NB4 (cell line): ENCODE results near the gene LCN15.
"Not testable (repeated sequence)": the region's sequence is repeated elsewhere in the genome, so short reads cannot be mapped to it uniquely, and the experiment has no call there.

Source experiments
- DNase-seq: peaks from one replicate; pipeline ENCODE4 v3.0.0; 2010; ENCODE audit warnings: low read depth
- H3K4me3 ChIP-seq: one replicate; pipeline ENCODE4 v1.5.1; 2011; ENCODE audit warnings: mild to moderate bottlenecking, low read depth, low read length, moderate library complexity
- MYC ChIP-seq: IDR thresholded peaks from 2 replicates; pipeline ENCODE4 v1.6.1; 2011; ENCODE audit warnings: low read depth, low read length
- POLR2A ChIP-seq: IDR thresholded peaks from 2 replicates; pipeline ENCODE4 v1.6.1; 2011; ENCODE audit warnings: mild to moderate bottlenecking; ENCODE audit not compliant: insufficient read length; ENCODE audit errors: extremely low read depth
- TF ChIP-seq, protein P1 (sequence below): IDR thresholded peaks from one replicate; pipeline ENCODE4 v1.5.1; 2012; ENCODE audit warnings: low read depth, low read length
- TF ChIP-seq, protein P2 (sequence below): IDR thresholded peaks from 2 replicates; pipeline ENCODE4 v1.6.1; 2011; ENCODE audit warnings: low read depth, low read length

Gene LCN15

DNA sequence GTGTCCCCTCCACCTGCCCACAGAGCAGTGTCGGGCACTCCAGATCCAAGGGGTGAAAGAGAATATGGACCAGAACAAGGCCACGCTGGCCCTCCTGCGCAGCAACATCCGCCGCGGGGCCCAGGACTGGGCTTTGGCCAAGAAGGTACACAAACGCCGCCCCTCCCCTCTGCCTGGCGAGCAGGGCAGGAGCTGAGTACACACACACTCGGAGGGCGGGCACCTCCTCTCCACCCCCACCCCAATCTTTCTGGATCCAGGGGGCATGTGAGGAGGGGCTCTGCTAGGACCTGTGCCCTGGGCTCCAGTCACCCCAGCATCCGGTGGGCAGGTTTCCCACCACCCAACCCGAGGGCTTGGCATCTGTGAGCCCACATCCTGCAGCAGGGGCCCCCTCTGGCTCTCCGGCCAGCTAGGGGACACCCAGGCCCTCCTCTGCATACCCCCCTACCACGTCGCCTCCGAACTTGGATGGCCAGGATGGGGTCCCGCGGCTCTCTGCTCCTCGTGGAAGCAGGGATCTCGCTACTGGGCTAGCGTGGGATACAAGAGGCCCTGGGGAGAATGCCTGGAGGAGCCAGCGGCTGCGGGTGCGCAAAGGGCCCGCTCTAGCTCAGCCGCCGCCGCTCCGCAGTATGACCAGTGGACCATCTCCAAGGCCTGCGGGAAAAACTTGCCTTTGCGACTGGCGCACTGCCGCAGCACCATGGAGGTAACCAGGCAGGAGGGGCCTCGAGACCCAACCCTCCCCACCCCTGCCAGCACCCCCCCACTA is 34.9 kb upstream of the LCN15 start:
- DNase-seq = no peak

DNA sequence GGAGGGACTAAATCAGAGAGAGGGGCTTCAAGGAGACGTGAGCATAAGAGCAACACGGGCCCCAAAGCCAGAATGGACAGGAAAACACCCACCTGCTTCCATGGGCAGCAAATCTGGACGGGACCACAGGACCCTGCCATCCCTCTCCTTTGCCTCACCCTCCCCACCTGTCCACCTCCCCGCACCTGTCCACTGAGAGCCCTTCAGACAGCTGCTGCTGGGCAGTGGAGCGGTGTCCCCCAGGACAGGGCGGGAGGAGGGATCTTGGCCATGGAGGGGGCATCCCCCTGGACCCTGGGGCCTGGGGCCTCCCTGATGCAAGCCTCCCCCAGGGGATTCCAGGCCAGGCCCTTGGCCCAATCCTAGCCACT is 34.4 kb upstream of the LCN15 start:
- no peak overlapping the region for H3K4me3 ChIP-seq
- TF ChIP-seq MYC = no peak
- TF ChIP-seq, protein P1, sequence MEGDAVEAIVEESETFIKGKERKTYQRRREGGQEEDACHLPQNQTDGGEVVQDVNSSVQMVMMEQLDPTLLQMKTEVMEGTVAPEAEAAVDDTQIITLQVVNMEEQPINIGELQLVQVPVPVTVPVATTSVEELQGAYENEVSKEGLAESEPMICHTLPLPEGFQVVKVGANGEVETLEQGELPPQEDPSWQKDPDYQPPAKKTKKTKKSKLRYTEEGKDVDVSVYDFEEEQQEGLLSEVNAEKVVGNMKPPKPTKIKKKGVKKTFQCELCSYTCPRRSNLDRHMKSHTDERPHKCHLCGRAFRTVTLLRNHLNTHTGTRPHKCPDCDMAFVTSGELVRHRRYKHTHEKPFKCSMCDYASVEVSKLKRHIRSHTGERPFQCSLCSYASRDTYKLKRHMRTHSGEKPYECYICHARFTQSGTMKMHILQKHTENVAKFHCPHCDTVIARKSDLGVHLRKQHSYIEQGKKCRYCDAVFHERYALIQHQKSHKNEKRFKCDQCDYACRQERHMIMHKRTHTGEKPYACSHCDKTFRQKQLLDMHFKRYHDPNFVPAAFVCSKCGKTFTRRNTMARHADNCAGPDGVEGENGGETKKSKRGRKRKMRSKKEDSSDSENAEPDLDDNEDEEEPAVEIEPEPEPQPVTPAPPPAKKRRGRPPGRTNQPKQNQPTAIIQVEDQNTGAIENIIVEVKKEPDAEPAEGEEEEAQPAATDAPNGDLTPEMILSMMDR = no peak
- TF ChIP-seq POLR2A = no peak
- TF ChIP-seq, protein P2, sequence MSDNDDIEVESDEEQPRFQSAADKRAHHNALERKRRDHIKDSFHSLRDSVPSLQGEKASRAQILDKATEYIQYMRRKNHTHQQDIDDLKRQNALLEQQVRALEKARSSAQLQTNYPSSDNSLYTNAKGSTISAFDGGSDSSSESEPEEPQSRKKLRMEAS = no peak
- DNase-seq = no peak

More for the DNA sequence above, 34.9 kb upstream of the LCN15 start:
- no peak overlapping the region for H3K4me3 ChIP-seq
- TF ChIP-seq, protein P2 = no peak
- TF ChIP-seq POLR2A (no peak), MYC (no peak)
- TF ChIP-seq, protein P1 = no peak

DNA sequence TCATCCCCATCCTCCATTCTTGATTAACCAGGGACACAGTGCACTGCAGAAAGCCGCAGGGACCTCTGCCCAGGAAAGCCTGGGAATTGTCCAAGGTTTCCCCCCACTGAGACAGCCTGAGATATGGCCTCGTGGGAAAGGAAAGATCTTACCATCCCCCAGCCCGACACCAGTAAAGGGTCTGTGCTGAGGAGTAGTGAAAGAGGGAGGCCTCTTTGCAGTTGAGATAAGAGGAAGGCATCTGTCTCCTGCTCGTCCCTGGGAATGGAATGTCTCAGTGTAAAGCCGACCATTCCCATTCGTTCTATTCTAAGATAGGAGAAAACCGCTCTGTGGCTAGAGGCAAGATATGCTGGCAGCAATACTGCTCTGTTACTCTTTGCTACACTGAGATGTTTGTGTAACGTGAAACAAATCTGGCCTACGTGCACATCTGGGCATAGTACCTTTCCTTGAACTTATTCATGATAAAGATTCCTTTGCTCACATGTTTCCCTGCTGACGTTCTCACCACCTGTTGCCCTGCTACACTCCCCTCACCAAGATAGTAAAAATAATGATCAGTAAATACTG is 32.5 kb upstream of the LCN15 start:
- not testable (repeated sequence) for DNase-seq

DNA sequence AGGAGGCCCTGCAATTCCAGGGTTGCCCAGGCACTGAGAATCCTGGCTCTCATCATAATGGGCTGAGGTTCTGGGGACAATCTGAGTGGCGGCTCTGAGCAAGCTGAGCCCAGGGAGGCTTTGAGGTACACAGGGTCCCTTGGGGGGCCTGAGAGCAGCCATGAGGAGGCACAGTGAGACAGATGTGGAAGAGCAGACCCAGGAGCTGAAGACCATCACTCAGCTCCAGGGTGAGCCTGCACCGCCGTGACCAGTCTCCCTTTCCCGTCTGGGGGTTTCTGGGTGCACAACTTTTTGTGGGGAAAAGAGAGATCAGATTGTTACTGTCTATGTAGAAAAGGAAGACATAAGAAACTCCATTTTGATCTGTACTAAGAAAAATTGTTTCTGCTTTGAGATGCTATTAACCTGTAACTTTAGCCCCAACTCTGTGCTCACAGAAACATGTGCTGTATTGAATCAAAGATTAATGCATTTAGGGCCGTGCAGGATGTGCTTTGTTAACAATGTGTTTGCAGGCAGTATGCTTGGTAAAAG is 32.0 kb upstream of the LCN15 start, which contains the start of gene CCDC183:
Gene CCDC183 (plus strand): TSS at position 101 of the 537 bp plus-strand sequence. CDS start 60 bp downstream, at position 161.
- no peak for DNase-seq
- TF ChIP-seq, protein P1 = no peak
- TF ChIP-seq POLR2A (no peak), MYC (no peak)
- TF ChIP-seq, protein P2 = no peak
- H3K4me3 ChIP-seq = no peak within 1 kb of the TSS

More for the DNA sequence above, 32.5 kb upstream of the LCN15 start:
- not testable (repeated sequence) for H3K4me3 ChIP-seq

DNA sequence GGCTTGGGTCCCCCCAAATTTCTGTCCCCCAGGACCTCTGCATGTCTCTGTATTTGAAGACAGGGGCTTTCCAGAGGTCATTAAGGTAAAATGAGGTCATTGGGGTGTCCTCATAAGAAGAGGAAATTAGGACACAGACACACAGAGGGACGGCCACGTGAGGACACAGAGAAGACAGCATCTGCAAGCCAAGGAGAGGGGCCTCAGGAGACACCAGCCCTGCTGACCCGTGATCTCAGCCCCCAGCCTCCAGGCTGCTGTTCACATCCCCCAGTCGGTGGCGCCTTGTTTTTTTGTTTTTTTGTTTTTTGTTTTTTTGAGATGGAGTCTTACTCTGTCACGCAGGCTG is 30.7 kb upstream of the LCN15 start:
- no peak for DNase-seq
- TF ChIP-seq, protein P1 = no peak
- TF ChIP-seq POLR2A (no peak), MYC (no peak)
- TF ChIP-seq, protein P2 = no peak
- H3K4me3 ChIP-seq = no peak overlapping the region

DNA sequence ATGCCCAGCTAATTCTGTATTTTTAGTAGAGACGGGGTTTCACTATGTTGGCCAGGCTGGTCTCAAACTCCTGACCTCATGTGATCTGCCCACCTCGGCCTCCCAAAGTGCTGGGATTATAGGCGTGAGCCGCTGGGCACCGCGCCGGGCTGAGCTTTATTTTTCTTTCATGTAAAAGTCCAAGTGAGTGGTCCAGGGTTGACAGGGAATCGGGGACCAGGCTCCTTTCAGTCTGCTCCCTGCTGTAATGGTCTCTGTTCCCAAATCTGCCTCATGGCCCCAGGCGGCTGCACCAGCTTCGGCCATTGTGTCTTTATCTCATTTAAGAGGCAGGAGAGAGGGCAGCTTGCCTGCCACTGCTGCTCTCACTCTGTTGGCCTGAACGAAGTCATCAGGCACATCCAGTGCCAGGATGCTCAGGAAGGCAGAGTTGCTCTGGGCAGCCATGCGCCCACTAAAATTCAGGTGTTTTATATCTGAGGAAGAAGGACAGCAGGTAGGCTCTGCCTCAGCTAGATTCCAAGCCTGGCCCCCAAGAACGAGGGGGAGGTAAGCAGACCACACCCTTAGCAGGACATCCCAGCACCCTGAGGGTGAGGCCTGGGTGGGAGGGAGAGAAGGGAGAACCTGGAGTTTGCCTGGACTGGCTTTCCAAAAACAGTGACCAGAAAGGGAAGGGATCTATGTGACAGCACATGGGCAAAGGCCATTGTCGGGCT is 30.1 kb upstream of the LCN15 start:
- DNase-seq = no peak
- TF ChIP-seq, protein P1 = no peak
- TF ChIP-seq, protein P2 = no peak
- TF ChIP-seq POLR2A = no peak
- no peak for TF ChIP-seq MYC
- H3K4me3 ChIP-seq = no peak overlapping the region
